Right forelimb (tissue), 1 donor: ENCODE data around the gene GRAMD4.
"Not testable (repeated sequence)": the region's sequence is repeated elsewhere in the genome, so short reads cannot be mapped to it uniquely, and the experiment has no call there.

Source experiments
- DNase-seq: peaks from one replicate; pipeline ENCODE4 v3.0.0-alpha.2; 2018

The GRAMD4 gene

GRCh38 chr22:46622081-46622521 lies 1.9 kb downstream of the GRAMD4 start:
- DNase-seq = no peak

- DNase-seq = no peak
Measured at GRCh38 chr22:46625113-46625842, 5.1 kb downstream of the GRAMD4 start.

- DNase-seq = no peak
Measured at GRCh38 chr22:46625843-46626349, 5.7 kb downstream of the GRAMD4 start.

GRCh38 chr22:46626356-46626755 lies 6.2 kb downstream of the GRAMD4 start:
- DNase-seq = no peak

GRCh38 chr22:46626911-46627805 lies 7.0 kb downstream of the GRAMD4 start:
- DNase-seq = no peak

GRCh38 chr22:46627806-46628482 lies 7.8 kb downstream of the GRAMD4 start:
- no peak for DNase-seq

GRCh38 chr22:46628756-46629155 lies 8.6 kb downstream of the GRAMD4 start:
- DNase-seq = no peak

GRCh38 chr22:46629291-46629690 lies 9.1 kb downstream of the GRAMD4 start:
- no peak for DNase-seq

GRCh38 chr22:46631113-46631512 lies 10.9 kb downstream of the GRAMD4 start:
- DNase-seq = no peak

- no peak for DNase-seq
Measured at GRCh38 chr22:46632646-46633249, 12.6 kb downstream of the GRAMD4 start.

GRCh38 chr22:46633334-46633890 lies 13.2 kb downstream of the GRAMD4 start:
- DNase-seq = no peak

- no peak for DNase-seq
Measured at GRCh38 chr22:46634011-46634699, 14.0 kb downstream of the GRAMD4 start.

- not testable (repeated sequence) for DNase-seq
Measured at GRCh38 chr22:46634973-46635685, 14.9 kb downstream of the GRAMD4 start.

- no peak for DNase-seq
Measured at GRCh38 chr22:46635756-46636155, 15.6 kb downstream of the GRAMD4 start.

GRCh38 chr22:46636221-46637002 lies 16.2 kb downstream of the GRAMD4 start:
- DNase-seq = no peak

GRCh38 chr22:46637711-46638600 lies 17.8 kb downstream of the GRAMD4 start:
- DNase-seq = no peak

GRCh38 chr22:46638601-46639431 lies 18.6 kb downstream of the GRAMD4 start:
- no peak for DNase-seq

- no peak for DNase-seq
Measured at GRCh38 chr22:46639843-46640242, 19.7 kb downstream of the GRAMD4 start.
